Skeletal muscle satellite cell (primary cell): ENCODE results near the gene GXYLT2. TPM values are rescaled to one million over a fixed set of nuclear protein-coding genes. Genes with fewer than 3 reads are reported as not detected.

Experiments used
- small RNA-seq: library from RNA; depleted of rRNA; stranded (forward); fragments of <200 nt; gene quantifications from one replicate; pipeline ENCODE3, GENCODE V24; 2012

The GXYLT2 gene

Small RNA genes within 50 kb of the gene (small RNA-seq; reads per million reads assigned to genes)
- gene RF00017: not detected
